Embryonic facial prominence (tissue), 1 donor: Measurements from ENCODE around the gene KRT6C.

ENCODE experiments used
- DNase-seq: peaks from one replicate; pipeline ENCODE4 v3.0.0-alpha.2; 2016; ENCODE audit errors: extremely low spot score

Gene KRT6C

DNA sequence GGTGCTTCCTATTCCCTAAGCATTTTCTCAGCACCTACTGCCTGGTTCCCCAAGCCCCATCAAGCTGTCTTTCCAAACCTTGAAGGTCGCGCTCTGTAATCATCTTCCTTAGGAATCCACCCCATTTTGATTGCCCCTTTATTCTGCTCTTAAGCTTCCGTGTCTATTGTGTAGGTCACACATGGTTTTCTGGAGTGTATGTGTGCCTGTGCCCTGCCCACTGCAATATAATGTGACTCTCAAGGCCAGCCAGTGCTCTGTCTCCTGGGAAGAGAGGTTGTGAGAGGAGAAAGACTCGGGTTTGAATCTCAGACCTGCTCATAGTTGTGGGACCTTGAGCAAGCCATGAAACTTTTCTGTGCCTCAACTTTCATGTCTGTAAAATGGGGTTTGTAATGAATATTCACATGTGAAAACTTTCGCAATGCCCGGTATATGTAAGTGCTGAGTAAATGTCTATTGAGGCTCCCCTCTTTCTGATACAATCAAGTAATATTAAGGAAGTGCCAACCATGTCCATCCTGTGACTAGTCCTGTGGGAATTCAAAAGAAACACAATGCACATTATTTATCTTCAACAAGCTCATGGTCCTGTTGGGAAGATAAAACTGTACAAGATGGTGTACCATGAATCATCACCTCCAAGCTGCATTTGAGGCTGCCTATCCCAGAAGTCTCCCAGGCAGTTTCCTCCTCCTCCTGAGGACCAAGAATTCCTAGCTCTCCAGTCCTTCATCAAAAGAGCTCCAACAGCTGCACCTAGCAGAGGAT, 38.7 kb downstream of the KRT6C start:
- DNase-seq = no peak

DNA sequence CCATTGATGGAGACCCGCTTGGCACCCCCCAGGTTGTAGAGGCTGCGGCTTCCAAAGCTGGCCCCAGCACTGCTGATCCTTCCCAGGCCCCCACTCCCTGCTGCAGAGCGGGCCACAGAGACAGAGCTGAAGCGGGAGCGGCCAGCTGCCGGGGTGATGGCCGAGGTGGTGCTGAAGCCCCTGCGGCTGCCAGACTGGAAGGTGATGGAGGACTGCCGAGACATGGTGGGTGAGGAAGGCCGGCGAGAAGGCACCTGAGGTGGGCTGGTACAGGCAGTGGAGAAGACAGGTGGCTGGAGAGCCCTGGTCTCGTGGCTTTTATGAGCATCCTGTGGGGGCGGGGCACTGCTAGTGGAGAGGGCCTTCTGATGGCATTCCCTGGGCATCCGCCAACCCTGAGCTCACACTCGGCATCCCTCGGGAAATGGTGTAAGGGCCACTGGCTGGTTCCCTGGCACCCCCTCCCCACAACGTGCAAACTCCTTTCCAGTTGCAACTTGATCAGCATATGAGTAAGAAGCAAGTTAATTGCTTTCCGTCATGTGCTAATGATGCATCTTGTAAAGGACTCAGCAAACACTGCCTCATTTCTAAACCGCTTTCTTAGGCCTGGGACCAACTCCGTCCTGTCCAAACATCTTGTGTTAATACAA, 39.4 kb downstream of the KRT6C start, which contains the start of gene KRT75:
Gene KRT75 (minus strand): TSS at position 291 of the 653 bp plus-strand sequence. CDS start 67 bp downstream, at position 224.
- DNase-seq = no peak

- no peak for DNase-seq
Observed at GRCh38 chr12:52433501-52434080, 40.0 kb downstream of the KRT6C start.

DNA sequence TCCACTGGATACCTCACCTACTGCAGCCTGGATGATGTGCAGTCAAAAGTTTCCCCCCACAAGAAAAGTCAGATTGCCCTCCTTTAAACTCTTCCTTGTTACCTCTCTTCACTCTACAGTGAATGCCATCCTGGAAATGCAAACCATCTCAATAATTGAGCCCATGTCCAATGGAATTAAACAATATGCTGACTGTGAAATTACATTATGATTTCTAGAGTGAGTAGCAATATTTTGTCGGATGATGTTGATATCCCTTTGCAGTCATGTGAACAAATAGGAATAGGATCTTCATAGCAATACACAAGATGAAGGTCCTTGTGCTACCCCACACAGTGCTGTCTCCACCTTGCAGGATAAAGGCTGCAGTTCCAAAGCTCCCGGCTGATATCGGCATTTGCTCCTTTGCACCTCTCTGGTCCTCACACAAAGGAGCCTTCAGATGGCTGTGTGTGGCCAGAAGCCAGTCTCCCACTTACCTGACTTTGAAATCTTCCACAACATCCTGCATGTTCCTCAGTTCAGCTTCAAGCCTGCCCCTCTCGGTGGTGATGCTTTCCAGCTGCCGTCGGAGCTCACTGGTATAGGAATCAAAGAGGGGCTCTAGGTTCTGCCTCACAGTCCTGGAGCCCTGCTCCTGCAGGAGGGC, 40.9 kb downstream of the KRT6C start:
- no peak for DNase-seq

GRCh38 chr12:52428121-52428520, 45.5 kb downstream of the KRT6C start:
- DNase-seq = no peak

GRCh38 chr12:52427083-52427482, 46.5 kb downstream of the KRT6C start:
- DNase-seq = no peak

DNA sequence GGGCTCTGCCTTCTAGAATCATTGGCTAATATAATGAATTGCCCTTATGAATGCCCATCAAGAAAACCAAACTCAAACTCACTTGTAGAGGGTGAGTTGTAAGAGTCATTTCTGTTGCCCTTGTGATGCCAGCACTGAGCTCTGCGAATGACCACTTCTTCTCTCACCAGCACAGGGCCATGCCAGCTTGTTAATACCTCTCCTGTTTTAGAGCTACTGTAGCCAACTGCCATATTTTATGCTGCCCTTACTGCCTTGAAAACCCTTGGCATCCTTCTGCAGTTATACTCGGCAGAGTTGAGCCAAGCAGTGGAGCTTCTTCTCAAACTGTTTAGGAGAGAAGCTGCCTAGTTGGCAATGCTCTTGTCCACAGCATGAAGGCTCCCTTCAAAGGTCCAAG, 47.6 kb downstream of the KRT6C start:
- DNase-seq = no peak

DNA sequence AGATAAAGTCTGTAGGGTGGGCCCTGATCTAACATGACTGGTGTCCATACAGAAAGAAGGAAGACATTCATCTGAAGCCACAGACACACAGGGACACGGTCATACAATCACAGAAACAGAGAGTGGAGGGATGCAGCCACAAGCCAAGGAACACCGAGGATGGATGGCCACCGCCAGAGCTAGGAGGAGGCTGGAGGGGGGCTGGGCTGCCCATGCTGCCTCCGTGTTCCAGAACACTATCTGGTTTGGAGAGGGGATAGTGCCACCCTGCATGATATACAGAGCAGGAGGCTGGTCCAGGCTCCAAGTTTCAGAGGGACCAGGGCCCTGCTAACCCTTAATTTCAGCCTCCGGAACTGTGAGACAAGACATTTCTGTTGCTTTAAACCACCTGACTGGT, 48.1 kb downstream of the KRT6C start:
- DNase-seq = no peak

- no peak for DNase-seq
Observed at GRCh38 chr12:52423661-52424500, 49.7 kb downstream of the KRT6C start.

DNA sequence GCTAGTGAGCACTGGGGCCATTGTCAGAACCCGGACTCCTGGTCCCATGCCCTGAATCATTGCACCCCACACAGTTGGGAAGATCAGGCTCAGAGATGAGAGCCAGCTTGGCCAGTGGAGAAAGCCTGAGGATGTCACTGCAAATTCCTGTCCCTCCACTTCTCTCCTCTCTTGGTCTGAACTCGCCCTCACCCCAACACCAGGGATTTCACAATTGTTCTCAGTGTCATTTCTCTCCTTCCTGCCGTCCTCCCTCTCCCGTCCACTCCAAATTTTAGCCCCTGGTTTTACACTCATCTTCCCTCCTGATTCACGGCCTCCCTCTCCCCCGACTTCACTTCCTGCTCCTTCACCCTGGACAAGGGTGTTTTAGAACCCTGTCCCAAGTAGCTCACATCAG, 50.6 kb downstream of the KRT6C start:
- DNase-seq = no peak

GRCh38 chr12:52419656-52420055, 53.9 kb downstream of the KRT6C start:
- no peak for DNase-seq

DNA sequence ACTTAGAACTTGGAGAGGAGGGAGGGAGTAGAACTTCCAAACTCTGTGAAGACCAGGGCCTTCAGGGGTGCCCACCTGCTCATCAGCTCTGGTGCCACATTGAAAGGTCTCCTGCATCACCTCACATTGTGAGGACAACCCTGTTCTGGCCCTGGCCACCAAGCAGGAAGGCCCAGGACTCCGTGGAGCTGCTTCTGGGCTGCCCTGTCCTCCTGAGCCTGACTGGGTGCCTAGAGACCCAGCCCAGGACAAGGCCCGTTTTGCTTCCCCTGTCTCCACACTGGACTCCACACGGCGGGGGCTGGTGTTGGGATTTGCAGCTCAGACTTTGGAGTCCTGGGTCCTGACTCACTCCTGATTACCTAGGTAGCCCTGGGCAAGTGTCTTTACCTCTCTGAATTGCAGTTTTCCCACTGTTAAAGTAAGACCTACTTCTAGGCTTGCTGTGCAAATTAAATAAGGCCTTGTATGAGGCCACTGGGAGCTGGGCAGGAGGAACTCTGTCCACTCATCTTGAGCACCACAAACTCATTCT, 55.0 kb downstream of the KRT6C start:
- DNase-seq = no peak
